ENCODE data around the gene KIF12.

Gene KIF12

GRCh38 chr9:114121227-114122135 lies 22.4 kb upstream of the KIF12 start:
- peak; percentile 93 for DNase-seq
- peaks cover 2% of the 10 kb centered on the region for H3K9me3 ChIP-seq (ENCODE audit: severe bottlenecking)
- no peaks in the 10 kb centered on the region for H3K27me3 ChIP-seq (ENCODE audit: insufficient read depth, low read depth, severe bottlenecking)
- H3K27ac ChIP-seq = peak overlapping the region; percentile 74
- no peaks in the 10 kb centered on the region for H3K36me3 ChIP-seq
- peak; percentile 36; the same call in 1 of the 2 replicates for TF ChIP-seq CTCF (IDR thresholded peaks at IDR 0.05; ENCODE audit: low read depth, low read length)
- H3K4me3 ChIP-seq (ENCODE audit: low read depth, low read length) = no peak overlapping the region

- H3K9me3 ChIP-seq (ENCODE audit: severe bottlenecking) = peaks cover 2% of the 10 kb centered on the region
- no peaks in the 10 kb centered on the region for H3K27me3 ChIP-seq (ENCODE audit: insufficient read depth, low read depth, severe bottlenecking)
- H3K36me3 ChIP-seq = no peaks in the 10 kb centered on the region
- TF ChIP-seq CTCF (IDR thresholded peaks at IDR 0.05; ENCODE audit: low read depth, low read length) = no peak
- H3K27ac ChIP-seq = no peak overlapping the region
- no peak for DNase-seq
- H3K4me3 ChIP-seq (ENCODE audit: low read depth, low read length) = no peak overlapping the region
Observed at GRCh38 chr9:114120192-114121014, 21.3 kb upstream of the KIF12 start.

GRCh38 chr9:114119242-114120191 lies 20.4 kb upstream of the KIF12 start:
- no peak for TF ChIP-seq CTCF (IDR thresholded peaks at IDR 0.05; ENCODE audit: low read depth, low read length)
- Histone ChIP-seq H3K27ac (no peak overlapping the region), H3K4me3 (ENCODE audit: low read depth, low read length) (no peak overlapping the region), H3K9me3 (ENCODE audit: severe bottlenecking) (peaks cover 2% of the 10 kb centered on the region), H3K36me3 (no peaks in the 10 kb centered on the region), H3K27me3 (ENCODE audit: insufficient read depth, low read depth, severe bottlenecking) (no peaks in the 10 kb centered on the region)
- no peak for DNase-seq

- Histone ChIP-seq H3K36me3 (no peaks in the 10 kb centered on the region), H3K27ac (no peak overlapping the region), H3K27me3 (ENCODE audit: insufficient read depth, low read depth, severe bottlenecking) (no peaks in the 10 kb centered on the region), H3K4me3 (ENCODE audit: low read depth, low read length) (no peak overlapping the region), H3K9me3 (ENCODE audit: severe bottlenecking) (peaks cover 2% of the 10 kb centered on the region)
- no peak for DNase-seq
- TF ChIP-seq CTCF (IDR thresholded peaks at IDR 0.05; ENCODE audit: low read depth, low read length) = no peak
Observed at GRCh38 chr9:114117996-114118830, 19.1 kb upstream of the KIF12 start.

- no peak for DNase-seq
- Histone ChIP-seq H3K27me3 (ENCODE audit: insufficient read depth, low read depth, severe bottlenecking) (no peaks in the 10 kb centered on the region), H3K36me3 (no peaks in the 10 kb centered on the region), H3K9me3 (ENCODE audit: severe bottlenecking) (peaks cover 2% of the 10 kb centered on the region), H3K27ac (no peak overlapping the region), H3K4me3 (ENCODE audit: low read depth, low read length) (no peak overlapping the region)
- TF ChIP-seq CTCF (IDR thresholded peaks at IDR 0.05; ENCODE audit: low read depth, low read length) = no peak
Observed at GRCh38 chr9:114117614-114117995, 18.5 kb upstream of the KIF12 start.
